ENCODE results near the gene CYP1A2.
A peak's percentile ranks its signal among the peaks of the same experiment; 100 is the strongest.
"Not testable (repeated sequence)": the region's sequence is repeated elsewhere in the genome, so short reads cannot be mapped to it uniquely, and the experiment has no call there.

Gene CYP1A2, protein sequence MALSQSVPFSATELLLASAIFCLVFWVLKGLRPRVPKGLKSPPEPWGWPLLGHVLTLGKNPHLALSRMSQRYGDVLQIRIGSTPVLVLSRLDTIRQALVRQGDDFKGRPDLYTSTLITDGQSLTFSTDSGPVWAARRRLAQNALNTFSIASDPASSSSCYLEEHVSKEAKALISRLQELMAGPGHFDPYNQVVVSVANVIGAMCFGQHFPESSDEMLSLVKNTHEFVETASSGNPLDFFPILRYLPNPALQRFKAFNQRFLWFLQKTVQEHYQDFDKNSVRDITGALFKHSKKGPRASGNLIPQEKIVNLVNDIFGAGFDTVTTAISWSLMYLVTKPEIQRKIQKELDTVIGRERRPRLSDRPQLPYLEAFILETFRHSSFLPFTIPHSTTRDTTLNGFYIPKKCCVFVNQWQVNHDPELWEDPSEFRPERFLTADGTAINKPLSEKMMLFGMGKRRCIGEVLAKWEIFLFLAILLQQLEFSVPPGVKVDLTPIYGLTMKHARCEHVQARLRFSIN

DNA sequence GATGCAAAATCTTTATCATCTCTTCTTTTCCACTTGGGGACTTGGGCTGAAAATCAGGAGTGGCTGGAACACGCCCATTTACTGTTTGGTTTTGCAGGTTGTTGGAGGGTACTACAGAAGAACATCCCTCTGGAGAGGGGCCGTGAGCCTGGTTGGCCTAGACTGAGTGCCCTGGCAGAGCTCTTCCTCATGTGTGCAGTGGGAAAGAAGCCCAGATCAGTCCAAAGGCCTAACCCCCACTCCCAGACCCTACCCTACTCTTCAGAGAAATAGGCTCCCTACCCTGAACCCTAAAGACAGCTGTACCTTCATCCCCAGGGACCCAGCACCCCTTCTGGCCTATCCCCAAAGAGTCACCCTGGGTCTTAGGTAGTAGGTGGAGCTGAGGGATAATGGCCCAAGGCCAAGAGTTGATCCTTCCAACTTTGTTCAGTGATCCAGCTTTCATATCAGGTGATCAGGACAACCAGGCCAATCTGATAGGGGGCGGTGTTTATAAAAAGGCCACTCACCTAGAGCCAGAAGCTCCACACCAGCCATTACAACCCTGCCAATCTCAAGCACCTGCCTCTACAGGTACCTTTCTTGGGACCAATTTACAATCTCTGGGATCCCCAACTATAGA is at the start of gene CYP1A2:
TSS of gene CYP1A2 (plus strand) at position 524 of the 625 bp plus-strand sequence. CDS start 894 bp downstream, outside the sequence.
- no peak for DNase-seq

DNA sequence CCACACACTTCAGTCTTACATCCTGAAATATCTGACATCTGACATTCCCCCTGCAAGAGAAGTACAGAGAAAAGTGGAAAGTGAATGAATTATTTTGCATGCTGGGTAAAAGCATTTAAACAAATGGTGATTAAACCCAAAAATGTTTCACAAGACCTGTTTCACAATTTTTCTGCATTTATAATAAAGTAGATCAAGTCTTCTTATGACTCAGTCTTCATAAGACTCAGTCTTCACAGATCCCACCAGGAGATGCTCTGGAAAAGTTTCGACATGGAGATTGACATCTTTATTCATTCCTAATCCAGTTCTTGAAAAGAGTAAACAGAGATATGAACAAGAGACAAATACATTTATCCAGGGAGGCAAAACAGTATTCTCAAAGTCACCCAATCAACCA is 39.6 kb upstream of the CYP1A2 start:
- no peak for DNase-seq

DNA sequence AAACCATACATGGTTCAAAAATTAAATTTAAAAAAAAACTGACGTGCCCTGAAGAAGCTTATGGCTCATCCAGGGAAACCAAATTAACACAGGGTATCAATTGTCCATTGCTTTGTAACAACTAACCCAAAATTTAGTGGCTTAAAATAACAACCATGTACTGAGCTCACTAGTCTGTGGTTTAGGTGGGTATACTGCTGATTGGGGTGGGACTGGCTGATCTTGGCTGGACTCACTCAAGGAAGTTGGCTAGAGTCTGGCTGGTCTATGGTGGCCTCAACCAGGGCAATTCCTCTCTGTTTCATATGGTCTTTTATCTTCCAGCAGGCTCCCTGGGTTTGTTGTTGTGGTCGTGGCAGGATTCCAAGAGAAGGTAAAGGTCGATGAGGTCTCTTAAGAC is 38.8 kb upstream of the CYP1A2 start:
- DNase-seq, result no peak

DNA sequence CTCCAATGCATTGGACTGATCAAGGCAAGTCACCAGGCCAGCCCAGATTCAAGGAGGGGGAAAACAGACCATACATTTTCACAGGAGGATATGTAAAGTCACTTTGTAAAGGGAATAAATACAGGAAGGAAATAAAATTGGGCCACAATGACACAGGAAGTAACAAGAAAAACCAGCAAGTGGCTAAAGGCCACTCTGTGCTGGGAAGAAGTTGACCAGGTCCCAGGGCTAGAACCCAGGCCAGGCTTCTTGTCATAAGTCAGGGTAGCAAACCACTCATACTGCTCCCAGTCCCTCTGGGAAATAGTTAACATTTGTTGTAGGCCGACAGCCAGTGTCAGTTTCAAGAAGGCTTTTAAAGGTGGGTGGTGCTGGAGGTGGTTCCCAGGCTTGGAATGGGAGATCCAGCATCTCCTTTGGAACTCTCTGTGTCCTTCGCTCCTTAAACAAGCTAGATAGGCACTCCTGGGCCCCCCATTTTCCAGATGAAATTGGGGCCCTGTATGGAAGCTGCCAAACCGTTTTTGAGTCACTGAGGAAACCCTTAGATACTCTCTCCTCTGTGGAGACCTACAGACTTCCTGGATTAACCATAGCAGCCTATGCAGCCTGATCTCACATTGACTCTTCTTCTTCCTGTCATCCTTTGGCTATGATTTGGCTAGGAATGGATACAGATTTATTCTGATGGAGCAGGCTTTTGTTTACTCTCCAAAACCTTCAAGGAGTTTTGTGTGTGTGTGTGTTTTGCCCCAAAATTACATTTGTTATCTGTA is 38.1 kb upstream of the CYP1A2 start:
- no peak for DNase-seq

GRCh38 chr15:74712311-74712710 is 36.3 kb upstream of the CYP1A2 start:
- no peak for DNase-seq

GRCh38 chr15:74716651-74717050 is 32.0 kb upstream of the CYP1A2 start:
- no peak for DNase-seq

DNA sequence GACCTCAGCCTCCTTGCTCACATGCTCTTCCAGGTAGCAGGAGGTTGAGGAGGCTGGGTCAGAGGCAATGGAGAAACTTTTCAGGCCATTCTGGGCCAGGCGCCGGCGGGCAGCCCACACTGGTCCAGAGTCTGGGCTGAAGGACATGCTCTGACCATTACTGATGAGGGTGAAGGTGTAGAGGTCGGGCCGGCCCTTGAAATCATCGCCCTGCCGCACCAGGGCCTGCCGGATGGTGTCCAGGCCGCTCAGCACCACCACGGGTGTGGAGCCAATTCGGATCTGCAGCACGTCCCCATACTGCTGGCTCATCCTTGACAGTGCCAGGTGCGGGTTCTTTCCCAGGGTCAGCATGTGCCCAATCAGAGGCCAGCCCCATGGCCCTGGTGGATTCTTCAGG is 26.1 kb upstream of the CYP1A2 start:
- no peak for DNase-seq

GRCh38 chr15:74723187-74723586 is 25.5 kb upstream of the CYP1A2 start:
- DNase-seq, result no peak

DNA sequence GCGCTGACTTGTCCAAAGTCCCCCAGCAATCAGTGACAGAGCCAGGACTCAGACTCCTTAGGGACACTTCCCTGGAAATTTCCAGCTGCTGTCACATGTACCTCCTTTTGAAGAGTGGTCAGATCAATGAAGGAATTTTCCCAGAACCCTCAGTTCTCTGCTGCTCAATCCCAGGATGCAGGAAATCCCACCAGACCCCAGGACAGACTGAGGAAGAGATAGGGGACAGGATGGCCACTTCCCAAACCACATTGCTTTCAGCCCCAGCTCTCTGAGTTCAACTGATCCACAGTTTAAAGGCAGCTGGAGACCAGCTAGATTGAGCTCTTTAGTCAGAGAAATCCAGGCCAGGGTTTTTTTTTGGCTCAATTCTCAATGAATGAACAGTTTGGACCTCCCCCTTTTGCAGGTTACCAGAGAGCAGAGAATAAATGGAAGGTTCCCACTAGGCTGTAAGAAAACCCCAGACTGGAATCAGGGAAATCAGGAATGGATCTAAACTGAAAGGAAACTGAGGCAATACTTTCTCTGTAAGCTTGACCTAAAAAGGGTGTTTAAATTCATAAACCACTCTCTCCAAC is 24.8 kb upstream of the CYP1A2 start:
- DNase-seq, result peak; percentile 49

DNA sequence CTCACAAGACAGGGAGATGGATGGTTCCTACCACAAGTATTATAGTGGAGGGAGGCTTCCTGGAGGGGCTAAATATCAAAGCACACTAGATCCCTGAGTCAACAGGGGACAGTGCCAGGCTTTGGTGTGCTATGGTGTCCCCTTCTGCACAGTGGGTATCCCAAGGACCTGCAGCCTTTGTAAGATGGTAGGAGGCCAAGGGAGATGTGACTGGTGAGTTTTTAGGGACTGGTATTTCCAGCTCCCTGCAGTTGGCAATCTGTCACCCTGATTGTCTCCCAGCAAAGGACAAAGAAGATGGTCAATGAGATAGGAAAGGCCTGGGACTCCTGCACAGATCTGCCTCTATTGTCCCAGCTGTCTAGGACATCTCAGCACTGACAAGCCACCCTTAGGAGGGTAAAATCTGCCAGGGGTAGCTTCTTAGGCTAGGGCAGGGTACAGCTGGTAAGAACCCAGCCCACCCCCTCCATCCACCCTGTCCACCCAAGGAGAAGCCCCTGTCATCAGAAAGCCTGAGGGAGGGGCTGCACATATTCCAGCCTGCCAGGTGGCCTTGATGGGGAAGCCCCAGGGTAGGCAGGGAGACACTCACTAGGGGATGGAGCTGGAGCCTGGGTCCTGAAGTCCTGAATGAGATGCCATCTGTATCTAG is 23.9 kb upstream of the CYP1A2 start:
- no peak for DNase-seq

DNA sequence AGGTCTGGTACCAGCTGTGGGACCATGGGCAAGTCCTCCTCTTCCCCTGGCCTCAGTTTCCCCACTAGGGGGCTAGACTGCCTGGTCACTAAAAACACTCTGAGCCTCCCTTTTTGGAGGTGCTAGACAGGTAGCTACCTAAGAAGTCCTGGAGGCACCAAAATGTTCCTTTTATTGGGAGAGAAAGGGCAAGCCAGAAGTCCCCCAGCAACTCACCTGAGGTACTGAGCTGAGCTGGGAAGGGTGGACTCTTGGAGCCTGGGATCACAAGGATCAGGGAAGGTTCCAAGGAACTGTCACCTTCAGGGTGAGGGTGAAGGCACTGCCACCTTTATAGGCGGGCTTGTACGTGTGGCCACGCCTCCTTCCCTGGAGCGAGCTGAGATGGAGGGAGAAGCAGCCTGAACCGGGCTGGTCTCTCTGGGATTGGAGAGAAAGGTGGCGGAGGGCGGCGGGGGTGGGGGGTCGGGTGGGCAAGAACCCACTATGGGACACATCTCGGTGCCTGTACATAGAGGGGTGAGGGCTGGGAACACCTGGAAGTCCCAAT is 23.3 kb upstream of the CYP1A2 start, which contains the start of gene CYP1A1:
TSS of gene CYP1A1 (minus strand) at position 304 of the 550 bp plus-strand sequence. CDS start 2,431 bp downstream, outside the sequence.
- DNase-seq, result no peak

DNA sequence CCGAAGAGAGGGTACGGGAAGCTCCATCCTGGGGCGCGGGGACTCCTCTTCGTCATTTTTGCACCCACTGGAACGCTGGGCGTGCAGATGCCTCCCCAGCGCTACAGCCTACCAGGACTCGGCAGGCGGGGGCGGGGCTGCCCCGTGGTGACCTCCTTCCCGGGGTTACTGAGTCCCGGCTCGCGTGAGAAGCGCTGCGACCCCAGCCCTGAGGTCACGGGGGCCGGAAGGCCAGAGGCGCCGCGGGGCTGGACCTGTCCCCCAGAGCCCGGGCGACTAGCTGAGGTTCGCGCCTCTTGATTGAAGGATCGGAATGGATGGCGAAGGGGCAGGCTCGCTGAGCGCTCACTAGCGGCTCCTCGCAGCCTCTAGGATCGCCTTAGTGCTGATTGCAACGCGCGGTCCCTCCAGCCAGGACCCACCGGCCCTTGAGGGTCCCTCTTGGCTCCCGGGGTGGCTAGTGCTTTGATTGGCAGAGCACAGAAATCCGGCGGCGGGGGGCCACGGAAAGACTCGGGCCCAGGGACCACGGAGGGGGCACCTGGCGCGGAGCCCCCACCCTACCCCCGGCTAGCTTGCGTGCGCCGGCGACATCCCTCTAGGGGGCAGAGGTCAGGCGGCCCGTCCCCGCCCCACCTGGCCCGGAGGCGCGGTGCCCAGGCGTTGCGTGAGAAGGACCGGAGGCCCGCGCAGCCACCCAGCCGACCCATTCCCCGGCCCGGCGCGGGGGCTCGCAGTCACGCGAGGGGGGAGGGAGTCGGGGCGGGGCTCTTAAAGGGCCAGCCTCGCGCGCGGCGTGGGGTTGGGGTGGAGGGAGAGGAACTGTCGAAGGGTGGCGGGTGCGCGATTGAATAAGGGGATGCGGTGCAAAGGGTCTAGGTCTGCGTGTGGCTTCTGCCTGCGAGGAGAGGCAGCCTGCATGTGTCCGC is 22.5 kb upstream of the CYP1A2 start:
- DNase-seq, result no peak

DNA sequence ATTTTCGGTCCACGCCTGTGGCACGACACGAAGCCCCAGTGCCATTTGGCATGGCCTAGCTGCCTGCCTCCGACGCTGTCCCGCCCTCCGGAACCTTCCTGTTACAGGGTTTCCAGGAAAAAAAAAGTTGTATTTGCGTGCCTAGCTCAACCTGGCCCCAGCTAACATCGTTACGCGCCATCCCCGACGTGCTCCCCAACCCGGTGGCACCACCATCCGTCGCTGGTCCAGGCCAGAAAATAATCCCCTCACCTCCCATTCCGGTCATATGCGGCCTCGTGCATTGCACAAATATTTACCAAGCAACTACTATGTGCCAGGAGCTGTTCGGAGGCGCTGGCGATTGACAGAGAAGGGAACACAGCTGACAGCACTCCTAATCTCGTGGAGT is 21.9 kb upstream of the CYP1A2 start:
- no peak for DNase-seq

- no peak for DNase-seq
Observed at GRCh38 chr15:74727727-74728126, 20.9 kb upstream of the CYP1A2 start.

DNA sequence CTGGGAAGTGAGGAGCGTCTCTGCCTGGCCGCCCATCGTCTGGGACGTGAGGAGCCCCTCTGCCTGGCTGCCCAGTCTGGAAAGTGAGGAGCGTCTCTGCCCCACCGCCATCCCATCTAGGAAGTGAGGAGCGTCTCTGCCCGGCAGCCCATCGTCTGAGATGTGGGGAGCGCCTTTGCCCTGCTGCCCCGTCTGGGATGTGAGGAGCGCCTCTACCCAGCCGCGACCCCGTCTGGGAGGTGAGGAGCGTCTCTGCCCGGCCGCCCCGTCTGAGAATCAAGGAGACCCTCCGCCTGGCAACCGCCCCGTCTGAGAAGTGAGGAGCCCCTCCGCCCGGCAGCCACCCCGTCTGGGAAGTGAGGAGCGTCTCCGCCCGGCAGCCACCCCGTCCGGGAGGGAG is 19.9 kb upstream of the CYP1A2 start:
- DNase-seq, result not testable (repeated sequence)

DNA sequence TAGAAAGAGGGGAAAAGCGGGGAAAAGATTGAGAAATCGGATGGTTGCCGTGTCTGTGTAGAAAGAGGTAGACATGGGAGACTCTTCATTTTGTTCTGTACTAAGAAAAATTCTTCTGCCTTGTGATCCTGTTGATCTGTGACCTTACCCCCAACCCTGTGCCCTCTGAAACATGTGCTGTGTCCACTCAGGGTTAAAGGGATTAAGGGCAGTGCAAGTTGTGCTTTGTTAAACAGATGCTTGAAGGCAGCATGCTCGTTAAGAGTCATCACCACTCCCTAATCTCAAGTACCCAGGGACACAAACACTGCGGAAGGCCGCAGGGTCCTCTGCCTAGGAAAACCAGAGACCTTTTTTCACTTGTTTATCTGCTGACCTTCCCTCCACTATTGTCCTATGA is 19.3 kb upstream of the CYP1A2 start:
- not testable (repeated sequence) for DNase-seq

DNA sequence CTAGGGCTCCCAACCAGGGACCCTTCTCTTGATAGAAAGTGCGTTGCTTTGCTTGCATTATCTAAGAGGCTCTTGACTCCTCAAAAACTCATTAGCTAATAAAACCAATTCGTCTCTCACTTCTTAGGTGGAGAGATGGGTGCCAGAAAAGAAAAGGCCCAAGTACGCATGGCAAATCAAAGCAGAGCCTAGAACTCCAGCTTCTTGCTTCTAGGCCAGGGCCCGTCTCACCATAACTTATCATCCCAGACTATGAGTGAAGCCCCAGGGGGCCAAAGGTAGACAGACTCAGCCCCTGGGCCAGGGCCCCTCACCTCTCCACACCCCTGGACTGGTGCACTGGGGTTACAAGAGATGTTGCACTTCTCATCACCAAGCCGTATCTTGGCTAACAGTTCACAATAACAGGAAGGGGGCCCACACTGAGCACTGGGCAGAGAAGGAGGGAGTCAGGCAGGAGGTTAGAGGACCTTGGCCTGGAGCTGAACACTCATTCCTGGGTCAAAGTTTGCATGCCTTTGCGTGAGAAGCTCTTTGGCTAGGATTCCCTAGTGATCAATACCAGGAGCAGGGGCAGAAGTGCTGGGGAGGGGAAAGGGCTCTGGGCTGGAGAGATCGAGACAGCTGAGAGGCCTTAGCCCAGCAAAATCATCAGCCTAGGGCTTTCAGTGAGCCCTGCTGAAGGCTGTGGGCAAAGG is 17.9 kb upstream of the CYP1A2 start:
- no peak for DNase-seq

GRCh38 chr15:74732846-74733245 is 15.8 kb upstream of the CYP1A2 start:
- no peak for DNase-seq

DNA sequence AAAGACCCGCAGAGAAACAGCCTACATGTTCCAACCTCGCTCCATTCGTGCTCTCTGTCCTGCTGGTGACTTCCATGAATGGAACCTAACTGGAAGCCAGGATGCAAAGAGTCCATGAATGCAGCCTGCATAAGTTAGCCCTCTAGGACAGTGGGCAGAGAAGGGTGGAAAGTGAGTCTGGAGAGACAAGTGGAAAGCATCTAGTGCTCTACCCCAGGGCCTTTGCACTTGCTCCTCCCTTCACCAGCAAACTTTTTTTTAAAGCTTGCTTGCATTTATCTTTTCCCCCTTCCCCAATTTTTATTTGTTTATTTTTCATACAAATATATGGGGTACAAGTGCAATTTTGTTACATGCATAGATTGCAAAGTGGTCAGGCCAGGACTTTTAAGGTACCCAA is 15.4 kb upstream of the CYP1A2 start:
- no peak for DNase-seq

DNA sequence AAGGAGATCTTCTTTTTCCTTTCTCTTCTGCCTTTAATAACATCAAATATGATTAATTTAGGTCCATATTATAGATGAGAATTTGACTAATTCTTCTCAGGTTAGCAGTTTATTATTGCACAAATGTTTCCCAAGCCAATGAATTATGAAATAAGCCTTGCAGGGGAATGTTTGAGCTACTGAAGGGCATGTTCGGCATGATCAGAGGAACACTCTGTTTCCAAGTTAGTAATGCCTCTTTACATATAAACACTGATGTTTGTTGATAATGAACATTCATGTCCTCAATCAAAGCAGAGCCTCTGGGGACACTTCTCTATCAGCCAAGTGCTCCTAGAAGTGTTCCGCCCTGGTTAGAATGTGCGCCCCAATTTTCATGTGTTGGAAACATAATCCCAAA is 13.3 kb upstream of the CYP1A2 start:
- DNase-seq, result no peak

All from fibroblast of skin of right biceps (primary cell).